ENCODE results near the gene TANC1.

The TANC1 gene

DNA sequence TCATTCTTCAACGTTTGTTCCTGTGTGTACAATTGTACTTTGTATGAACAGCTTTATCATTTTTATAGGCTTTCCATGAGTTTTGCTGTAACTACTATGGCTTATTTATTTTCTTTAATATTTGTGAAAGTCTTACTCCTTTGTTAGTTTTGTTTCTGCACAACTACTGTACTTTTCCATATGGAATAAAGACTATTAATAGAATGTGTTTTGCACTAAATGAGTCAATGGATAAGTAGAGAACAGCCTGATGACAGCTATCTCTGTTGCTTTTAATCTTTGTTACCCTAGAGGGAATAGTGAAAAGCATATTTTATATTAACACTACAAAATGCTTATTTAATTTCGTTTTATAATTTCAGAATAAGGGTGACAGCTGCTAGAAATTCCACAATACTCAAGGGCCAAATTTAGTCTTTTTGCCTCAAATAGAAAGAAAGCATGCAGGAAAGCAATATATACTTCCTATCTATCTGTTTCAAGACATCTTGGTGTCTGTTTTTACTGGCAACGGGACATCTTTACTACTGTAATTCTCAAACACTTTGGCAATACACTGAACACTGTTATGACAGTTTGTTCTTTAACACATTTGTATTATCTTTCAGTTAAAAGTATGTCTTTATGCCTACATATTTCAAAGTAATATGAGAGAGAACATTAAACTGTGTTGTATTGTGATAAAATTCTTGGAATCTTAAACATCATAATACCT is 264.2 kb downstream of the TANC1 start:
- no peak for DNase-seq

DNA sequence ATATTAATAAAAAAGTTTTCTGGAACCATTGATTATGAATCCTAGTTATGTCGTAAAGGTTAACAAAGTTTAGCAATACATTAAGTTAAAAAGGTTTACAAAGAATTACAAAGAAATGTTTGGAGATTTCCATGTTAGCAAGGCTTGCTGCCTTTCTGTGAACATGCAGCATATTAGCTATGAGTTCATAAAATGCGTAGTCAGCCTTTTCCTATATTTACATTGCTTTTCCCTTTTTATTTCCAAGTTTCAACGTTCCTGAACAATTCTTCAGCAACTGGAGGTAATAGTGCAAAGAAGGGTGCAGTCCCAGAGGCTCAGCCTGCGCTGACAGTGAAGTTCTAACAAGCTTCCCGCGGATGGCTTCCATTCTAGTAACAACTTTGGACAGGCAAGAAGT is 266.4 kb downstream of the TANC1 start:
- no peak for DNase-seq

DNA sequence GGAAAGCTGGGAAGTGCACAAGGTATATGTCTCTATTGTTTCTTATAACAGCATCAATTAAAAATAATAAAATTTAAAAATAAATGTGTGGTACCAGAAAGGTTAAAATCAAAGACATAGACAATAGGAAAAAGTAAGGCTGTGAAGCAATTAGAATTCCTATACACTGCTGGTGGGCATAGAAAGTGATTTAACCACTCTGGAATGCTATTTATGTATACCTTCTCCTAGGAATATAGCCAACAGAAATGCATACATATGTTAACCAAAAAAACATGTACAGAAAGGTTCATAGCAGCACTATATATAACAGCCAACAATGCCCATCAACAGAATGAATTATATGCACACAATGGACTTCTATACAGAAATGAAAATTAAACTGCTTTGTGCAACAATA is 275.1 kb downstream of the TANC1 start:
- DNase-seq = no peak

DNA sequence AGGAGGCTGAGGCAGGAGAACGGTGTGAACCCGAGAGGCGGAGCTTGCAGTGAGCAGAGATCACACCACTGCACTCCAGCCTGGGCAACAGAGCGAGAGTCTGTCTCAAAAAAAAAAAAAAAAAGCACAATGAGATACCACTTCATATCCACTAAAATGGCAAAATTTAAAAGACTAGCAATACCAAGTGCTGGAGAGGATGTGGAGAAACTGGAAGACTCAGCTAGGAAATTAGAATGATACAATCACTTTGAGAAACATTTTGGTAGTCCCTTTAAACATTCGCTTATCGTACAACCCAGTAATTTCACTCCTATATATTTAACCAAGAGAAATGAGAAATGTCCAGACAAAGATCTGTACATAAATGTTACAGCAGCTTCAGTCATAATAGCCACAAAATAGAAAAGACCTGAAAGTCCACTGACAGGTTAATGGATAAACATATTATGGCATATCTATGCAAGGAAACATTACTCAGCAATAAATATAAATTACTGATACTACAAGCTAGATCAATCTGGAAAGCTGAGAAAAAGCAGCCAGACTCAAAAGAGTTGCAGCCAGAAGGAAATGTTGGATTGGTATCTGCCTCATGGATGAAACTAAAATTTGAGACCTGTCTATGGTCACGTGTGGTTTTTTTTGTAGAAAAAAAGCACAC is 278.0 kb downstream of the TANC1 start:
- no peak for DNase-seq

DNA sequence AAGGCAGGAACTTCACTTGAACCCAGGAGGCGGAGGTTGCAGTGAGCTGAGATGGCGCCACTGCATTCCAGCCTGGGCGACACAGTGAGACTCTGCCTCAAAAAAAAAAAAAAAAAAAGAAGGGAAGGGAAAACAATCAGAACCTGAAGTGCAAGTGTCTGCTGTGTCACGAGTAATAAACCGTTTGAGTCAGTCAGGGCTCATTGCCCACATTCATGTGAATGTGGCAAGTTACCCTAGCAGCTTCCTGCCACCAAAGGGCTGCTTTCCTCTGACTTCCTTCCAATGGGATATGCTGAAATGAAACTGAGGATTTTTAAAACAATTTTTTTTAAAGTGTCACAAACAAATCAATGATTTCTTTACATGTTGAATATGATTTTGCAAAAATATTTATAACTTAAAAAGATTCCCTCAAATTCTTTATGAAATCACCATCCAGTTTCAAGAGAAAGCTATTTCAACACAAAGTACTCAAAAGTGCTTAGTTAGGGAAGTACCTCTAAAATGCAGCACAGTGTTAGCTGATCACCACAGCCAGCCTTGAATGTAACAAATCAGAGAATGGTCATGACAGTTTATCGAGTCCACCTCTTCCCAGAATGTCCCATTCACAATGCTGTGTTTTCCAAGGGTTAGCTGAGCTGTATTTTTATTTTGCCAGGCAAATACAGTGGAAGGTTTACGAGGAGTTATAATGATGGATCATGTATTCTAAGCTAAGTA is 281.7 kb downstream of the TANC1 start:
- DNase-seq = no peak

DNA sequence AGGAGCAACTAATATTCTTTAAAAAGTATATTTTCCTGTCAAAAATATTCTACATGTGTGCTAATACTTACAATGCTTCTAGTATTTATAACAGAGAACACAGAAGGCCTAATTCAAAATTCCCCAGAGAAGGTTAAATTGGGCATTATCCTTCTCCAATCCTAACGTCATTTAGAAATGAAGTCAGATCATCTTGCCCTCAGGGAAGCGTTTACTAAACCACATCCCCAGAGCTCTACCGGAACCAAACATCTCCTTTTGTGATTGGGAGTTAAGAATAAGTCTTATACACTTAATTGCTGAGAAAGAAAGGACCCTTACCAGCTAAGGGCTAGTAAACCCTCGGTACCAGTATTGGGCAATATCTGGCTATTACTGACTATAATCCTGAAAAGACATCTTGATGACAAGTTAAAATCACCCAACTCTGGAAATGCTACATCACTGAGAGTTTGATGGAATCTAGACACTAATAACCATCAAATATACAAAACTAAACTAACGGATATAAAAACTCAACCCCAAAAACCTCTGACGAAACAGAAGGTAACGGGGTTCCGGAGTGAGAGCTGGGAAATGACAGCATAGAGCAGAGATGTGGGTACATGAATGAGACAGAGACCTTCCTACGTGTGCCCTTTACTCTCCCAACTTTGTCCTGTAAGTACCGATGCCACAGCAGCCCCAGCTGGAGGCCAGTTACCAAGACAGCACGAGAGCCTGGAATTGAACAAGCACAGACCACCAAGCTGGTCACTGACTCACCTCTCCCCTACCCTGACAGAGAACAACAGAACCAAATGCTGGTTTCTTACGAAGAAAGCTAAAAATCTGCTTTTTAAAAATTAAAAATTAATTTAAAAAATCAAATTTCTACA is 283.1 kb downstream of the TANC1 start:
- DNase-seq = no peak

DNA sequence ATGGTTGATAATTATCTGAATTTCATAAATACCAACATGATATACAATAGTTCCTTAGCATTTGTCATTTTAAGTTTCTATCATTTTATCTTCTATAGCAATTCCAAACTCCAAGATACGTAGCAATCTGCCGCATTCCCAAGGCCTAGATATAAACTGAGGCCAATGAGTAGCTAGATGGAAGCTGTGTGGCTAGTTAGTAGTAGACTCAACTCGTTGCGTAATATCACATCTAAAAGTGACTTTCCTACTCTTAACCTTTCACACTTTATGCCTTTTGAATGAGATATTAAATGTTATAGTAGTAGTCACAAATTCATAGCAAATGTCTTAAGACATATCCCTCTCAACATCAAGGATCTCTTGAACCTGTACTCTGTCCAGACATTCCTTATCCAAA is 284.5 kb downstream of the TANC1 start:
- no peak for DNase-seq

DNA sequence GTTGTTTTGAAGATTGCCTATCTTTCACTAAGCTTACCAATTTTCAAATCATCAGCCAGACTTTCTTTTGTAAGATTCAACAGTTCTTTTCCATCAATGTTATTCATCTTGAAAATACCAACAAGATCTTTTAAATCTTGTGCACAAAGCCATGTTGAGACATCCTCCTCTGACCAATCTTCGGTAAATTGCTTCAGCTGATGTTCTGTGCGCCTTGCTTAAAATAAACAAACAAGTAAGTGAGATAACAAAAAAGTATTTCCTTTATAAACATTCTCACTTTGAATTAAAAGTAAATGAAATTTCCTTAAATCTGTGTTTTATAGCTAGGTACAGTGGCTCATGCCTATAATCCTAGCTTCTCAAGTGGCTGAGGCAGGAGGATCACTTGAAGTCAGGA is 287.7 kb downstream of the TANC1 start:
- DNase-seq = no peak

DNA sequence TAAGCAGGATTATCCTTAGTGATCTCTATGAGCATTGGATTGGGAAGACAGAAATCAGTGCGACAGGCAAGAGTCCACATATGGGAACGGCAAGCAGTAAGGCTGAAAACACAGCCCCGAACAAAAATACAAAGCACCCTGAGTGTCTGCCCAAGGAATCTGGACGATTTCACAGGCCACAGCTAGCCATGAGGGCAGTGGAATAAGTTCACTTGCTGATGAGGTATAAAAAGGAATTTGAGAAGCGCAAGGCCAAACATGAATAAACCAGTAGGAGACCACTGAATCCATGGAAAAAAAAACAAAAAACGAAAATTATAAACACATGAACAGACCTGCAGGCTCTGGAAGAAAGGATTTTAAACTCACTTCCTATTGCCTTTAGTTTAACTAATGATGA is 293.8 kb downstream of the TANC1 start:
- no peak for DNase-seq

DNA sequence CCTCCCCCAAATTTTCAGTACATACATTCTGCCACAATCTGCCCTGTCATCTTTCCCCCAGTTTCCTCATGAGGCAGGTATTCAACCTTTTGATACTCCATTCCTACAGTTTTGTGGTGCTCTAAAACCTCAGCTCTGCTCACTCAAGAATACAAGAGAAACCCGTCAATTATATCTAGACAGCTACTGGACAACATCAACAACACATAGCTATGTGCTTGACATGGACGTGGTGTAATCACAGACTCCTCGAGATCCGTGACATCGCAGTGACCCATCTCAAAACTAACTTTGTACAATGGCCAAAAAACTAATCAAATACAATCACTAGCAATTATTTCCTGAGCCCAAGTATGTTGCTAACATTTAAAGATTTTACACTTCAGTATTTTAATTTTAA is 294.5 kb downstream of the TANC1 start:
- no peak for DNase-seq

DNA sequence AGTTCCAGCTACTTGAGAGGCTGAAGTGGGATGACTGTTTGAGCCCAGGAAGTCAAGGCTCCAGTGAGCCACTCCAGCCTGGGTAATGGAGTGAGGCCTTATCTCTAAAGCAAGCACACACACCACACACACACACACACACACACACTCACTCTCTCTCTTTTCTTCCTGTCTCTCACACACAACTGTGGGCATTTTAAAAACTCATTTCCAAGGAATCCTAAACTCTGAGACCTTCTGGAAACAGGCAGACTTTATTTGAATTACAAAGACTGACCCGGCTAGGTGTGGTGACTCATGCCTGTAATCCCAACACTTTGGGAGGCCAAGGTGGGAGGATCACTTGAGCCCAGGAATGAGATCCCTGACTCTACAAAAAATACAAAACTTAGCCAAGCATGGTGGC is 296.7 kb downstream of the TANC1 start:
- DNase-seq = no peak

DNA sequence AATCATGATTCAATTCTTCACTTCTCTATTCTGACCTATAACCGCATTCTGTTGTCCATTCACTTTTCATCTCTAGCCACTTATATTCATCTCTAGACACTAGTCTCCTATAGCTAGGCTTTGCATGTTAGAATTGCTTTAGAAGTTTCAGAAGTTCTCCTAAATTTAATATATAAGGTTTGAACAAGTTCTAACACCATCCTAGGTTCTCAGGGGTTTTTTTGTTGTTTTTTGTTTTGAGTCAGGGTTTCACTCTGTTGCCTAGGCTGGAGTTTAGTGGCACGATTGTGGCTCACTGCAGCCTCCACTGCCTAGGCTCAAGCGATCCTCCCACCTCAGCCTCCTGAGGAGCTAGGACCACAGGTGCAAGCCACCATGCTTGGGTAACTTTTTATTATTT is 298.1 kb downstream of the TANC1 start:
- DNase-seq = no peak

DNA sequence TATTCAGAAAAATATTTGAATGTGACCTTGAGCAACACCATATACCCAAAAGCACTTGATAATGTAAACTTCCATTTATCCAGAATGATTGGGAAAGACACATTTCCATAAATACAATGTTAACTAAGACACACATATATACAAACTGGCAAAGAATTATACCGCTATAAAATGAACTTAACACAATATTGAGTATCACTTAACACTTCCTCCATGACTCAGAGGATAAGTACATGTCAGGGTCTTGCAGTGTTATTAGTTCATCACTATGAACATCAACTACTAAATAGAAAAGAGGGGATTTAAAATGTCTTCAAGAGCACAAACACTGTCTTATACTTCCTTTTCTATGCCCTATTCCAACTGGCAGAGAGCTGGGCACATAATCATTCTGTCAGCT is 299.5 kb downstream of the TANC1 start:
- DNase-seq = no peak

DNA sequence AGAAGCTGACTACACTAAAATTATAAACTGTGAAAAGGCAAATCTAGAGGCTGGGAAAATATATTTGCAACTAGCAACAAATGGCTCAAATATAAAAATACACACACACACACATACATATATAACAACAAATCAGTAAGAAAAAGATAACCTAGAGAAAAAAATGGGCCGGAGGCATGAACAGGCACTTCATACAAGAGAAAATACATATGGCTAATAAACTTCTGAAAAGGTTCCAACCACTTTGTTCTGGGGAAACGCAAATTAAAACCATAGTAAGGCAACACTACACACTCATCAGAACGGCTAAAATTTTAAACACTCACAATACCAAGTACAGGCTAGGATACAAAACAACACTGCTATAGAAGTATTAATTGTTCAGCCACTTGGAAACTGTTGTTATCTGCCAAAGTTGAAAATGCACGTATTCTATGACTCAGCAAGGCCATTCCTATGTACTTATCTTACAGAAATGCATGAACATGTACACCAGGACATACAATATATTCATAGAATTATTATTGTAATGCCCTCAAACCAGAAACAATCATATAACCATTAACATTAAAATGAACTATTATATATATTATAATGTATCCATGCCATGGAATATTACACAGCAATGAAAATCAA is 302.4 kb downstream of the TANC1 start:
- DNase-seq = no peak

DNA sequence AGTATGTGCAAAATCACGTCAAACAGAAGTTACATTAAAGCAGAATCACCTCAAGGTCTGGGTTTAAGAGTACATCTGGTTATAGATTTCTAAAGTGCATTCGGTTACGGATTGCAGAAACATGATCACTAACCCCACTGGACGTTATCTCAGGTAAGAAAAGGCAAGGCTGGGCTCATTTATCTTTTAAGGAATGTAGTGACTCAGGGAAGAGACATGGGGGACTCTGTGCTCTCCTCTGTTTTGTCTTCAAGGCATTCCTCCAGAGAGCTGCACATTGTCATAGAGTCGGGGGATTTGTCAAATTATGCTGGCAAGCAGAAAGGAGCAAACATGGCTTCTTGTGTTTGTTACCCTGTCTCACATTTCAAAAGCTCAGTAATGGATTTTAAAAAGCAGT is 303.7 kb downstream of the TANC1 start:
- no peak for DNase-seq

DNA sequence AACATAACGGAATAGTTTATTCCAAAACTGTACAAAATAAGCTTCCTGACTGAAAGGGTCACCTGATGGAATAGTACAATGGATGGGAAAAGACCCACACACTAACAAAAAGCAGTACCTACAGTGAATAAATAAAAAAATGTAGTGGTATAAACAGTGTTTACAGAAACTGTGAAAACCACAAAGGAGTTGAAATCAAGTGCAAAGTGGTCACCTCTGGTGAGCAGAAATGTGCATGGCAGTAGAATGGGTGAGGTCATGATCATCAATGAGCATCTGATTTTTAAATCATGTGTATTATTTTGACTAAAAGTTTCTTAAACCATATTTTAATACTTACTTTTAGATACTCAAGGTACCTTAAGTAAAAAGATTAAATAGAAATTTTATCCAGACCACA is 306.7 kb downstream of the TANC1 start:
- DNase-seq = no peak

DNA sequence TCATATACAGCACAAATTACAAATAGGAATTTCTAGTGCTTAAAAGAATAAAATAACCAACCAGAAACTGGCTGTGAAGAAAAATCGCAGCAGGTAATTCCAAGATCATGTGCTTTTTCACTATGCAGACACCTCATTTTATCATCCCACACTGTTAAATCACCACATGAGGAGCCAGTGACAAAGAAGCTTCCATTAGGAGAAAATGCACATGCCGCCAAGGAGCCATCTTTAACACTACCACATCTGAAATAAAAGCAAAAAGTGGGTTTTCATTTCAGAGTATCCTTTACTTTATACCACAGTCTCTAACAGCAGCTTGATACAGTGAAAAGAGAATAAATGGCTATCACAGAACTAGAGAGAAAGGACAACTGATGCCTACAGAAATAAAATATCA is 311.3 kb downstream of the TANC1 start:
- no peak for DNase-seq

DNA sequence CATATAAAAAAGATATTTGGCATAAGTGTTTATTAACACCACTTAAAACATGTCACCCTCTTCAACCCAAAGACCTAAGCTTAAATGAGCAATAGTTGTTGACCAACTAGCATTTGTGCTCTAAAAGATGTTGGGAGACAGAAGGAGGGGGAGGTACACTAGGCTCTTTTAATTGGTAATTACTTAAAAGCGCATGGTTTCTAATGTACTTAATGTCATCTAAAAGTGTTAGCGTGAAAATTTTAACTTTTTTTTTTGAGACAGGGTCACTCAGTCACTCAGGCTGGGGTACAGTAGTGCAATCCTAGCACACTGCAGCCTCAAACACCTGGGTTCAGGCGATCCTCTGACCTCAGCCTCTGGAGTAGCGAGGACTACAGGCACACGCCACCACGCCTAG is 312.6 kb downstream of the TANC1 start:
- no peak for DNase-seq
